GM08714 (cell line): ENCODE results near the gene XKRX.

Experiments
- H3K4me3 ChIP-seq: fragments of 200-500 bp; sonication (Bioruptor generic); 2 replicates; pipeline ENCODE4 v1.5.1; 2014; ENCODE audit warnings: mild to moderate bottlenecking, low read length, inconsistent platforms
- ZNF274 ChIP-seq: IDR thresholded peaks from 2 replicates; pipeline ENCODE4 v1.6.1; 2012; ENCODE audit warnings: mild to moderate bottlenecking, low read depth, low read length

The XKRX gene

DNA sequence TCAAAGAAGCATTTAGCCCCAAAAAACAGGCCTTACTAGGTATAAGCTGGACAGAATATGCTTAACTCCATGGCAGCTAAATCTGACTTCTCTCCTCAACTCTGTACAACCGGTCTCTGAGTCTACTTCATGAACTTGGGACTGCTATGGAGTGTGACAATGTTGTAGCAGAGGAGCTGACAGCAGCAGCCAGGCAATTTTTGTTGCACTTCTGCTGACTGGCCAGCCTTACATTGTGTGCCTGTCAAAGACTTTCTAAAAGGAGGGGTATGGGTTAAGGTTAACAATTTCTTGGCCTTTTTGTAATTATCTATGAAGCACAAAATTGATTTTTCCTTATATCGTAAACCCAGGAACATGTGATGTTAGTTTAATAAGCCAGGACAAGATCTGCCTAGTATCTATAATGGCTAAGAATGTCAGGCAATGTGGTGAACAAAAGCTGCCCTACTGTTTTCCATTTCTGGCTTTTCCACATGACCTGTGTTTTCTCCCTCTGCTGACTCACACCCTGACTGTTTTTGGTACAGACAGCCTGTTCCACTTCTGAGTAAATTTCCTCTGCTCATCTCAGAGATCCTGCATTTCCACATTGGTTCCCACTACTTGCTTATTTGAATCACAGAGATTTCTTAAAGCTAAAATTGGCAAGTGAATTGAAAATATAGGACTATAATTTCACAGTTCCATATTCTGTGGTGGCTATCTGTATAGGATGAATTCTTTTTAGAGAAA, 63.9 kb downstream of the XKRX start:
- no peak for TF ChIP-seq ZNF274
- H3K4me3 ChIP-seq, result no peak overlapping the region
